DOHH2 (cell line): ENCODE data around the gene RIMBP2.

ENCODE experiments used
- CTCF ChIP-seq: fragments of 200-600 bp; sonication (generic); IDR thresholded peaks from one replicate; pipeline ENCODE4 v1.5.1; 2014; ENCODE audit warnings: antibody characterized with exemption, mild to moderate bottlenecking, low read depth, low read length; ENCODE audit not compliant: poor library complexity, severe bottlenecking
- EZH2phosphoT487 ChIP-seq: fragments of 200-600 bp; sonication (generic); IDR thresholded peaks from 2 replicates; pipeline ENCODE4 v1.6.1; 2017; ENCODE audit warnings: borderline replicate concordance, mild to moderate bottlenecking, antibody characterized with exemption, low read length, moderate library complexity, mixed read lengths

- TF ChIP-seq CTCF (no peak), EZH2phosphoT487 (no peak)
Observed at GRCh38 chr12:130595566-130595965, 120.5 kb downstream of the RIMBP2 start.
